Spleen (tissue), 7 donors: ENCODE results near the gene PGLYRP2.

Source experiments
- CTCF ChIP-seq, 11 experiments: fragments of 200-600 bp in 7 of 11; fragments of 450-650 bp in 4 of 11; sonication (generic) in 4 of 11; IDR thresholded peaks in 8 of 11; conservative IDR thresholded peaks in 3 of 11; 1 replicate in 7 of 11; 2 replicates in 4 of 11; pipeline versions ENCODE4 v1.4.0 to v1.8.0; 2016 to 2021; ENCODE audit warnings: antibody characterized with exemption in 11 of 11, inconsistent platforms in 4 of 11, mild to moderate bottlenecking in 1 of 11
- POLR2A ChIP-seq, 3 donors: fragments of 450-650 bp; IDR thresholded peaks; one replicate each; pipeline ENCODE4 v1.5.1; 2017; ENCODE audit warnings: antibody characterized with exemption in 3 of 3, mild to moderate bottlenecking in 1 of 3
- donor health status: DM: no; HTN: no; CAD: no; lungs with moderate emphysema.
- donor health status: DM: no; HTN: no; CAD: no.
- donor health status: DM: no; HTN: no; CAD: no.

- no peak for TF ChIP-seq CTCF (IDR thresholded peaks at IDR 0.05 in 8 of 11, conservative IDR thresholded peaks at IDR 0.05 in 3 of 11)
- no peak for TF ChIP-seq POLR2A (IDR thresholded peaks at IDR 0.05)
Measured at GRCh38 chr19:15421136-15421695, 58.1 kb downstream of the PGLYRP2 start.
